K562 (cell line): ENCODE measurements around the gene HPD. TPM values are rescaled to one million over a fixed set of nuclear protein-coding genes. Genes with fewer than 3 reads are reported as not detected.

ENCODE experiments used
- CBX3 ChIP-seq, 2 experiments: IDR thresholded peaks; 1 replicate in 1 of 2; 2 replicates in 1 of 2; pipeline ENCODE4 v1.6.1; 2012; ENCODE audit warnings: inconsistent platforms in 2 of 2, low read length in 2 of 2, borderline replicate concordance in 1 of 2, control low read depth in 1 of 2
- CREM ChIP-seq: IDR thresholded peaks from 2 replicates; pipeline ENCODE4 v1.6.1; 2014; ENCODE audit warnings: antibody characterized with exemption, low read depth
- ETV6 ChIP-seq, 3 experiments: fragments of 150-350 bp in 1 of 3; sonication (generic) in 1 of 3; formaldehyde crosslinking in 1 of 3; IDR thresholded peaks; 2 replicates each; pipeline versions ENCODE4 v1.6.1 to v1.8.0; 2014 to 2022; ENCODE audit warnings: borderline replicate concordance in 2 of 3, low read depth in 2 of 3, antibody characterized with exemption in 1 of 3, low read length in 1 of 3, mild to moderate bottlenecking in 1 of 3, missing genetic modification reagents in 1 of 3
- FOXM1 ChIP-seq, 2 experiments: fragments of 450-650 bp in 1 of 2; sonication (generic) in 1 of 2; formaldehyde crosslinking in 1 of 2; IDR thresholded peaks; 2 replicates each; pipeline versions ENCODE4 v1.6.1 to v1.9.0; 2017 to 2022; ENCODE audit warnings: low read depth in 2 of 2, mild to moderate bottlenecking in 2 of 2, missing genetic modification reagents in 1 of 2, moderate library complexity in 1 of 2
- HLTF ChIP-seq: fragments of 450-650 bp; IDR thresholded peaks from 2 replicates; pipeline ENCODE4 v1.6.1; 2016
- MAFF ChIP-seq: IDR thresholded peaks from 2 replicates; pipeline ENCODE4 v1.6.1; 2012; ENCODE audit warnings: low read length, improper control_type of control experiment
- RBM22 ChIP-seq: fragments of 200-400 bp; formaldehyde crosslinking; IDR thresholded peaks from 2 replicates; pipeline ENCODE4 v1.6.1; 2018; ENCODE audit warnings: low read length, low read depth; ENCODE audit not compliant: poor library complexity, severe bottlenecking
- RFX7 ChIP-seq: fragments of 250-450 bp; sonication (Bioruptor Pico); IDR thresholded peaks from 2 replicates; pipeline ENCODE4 v1.5.1; 2021; ENCODE audit warnings: mild to moderate bottlenecking
- SMARCC2 ChIP-seq: fragments of 450-650 bp; IDR thresholded peaks from 2 replicates; pipeline ENCODE4 v1.6.1; 2017; ENCODE audit warnings: antibody characterized with exemption, moderate library complexity, mild to moderate bottlenecking, low read depth
- SRSF3 ChIP-seq: fragments of 200-400 bp; formaldehyde crosslinking; IDR thresholded peaks from 2 replicates; pipeline ENCODE4 v1.6.1; 2016; ENCODE audit warnings: mild to moderate bottlenecking, low read length, moderate library complexity; ENCODE audit not compliant: insufficient read depth
- TAF9B ChIP-seq: fragments of 450-650 bp; IDR thresholded peaks from 2 replicates; pipeline ENCODE4 v1.6.1; 2018; ENCODE audit warnings: mild to moderate bottlenecking; ENCODE audit not compliant: partially characterized antibody
- ZFP1 ChIP-seq: fragments of 450-650 bp; formaldehyde crosslinking; IDR thresholded peaks from 2 replicates; pipeline ENCODE4 v1.4.0; 2020; ENCODE audit warnings: mild to moderate bottlenecking, mixed read lengths
- ZNF197 ChIP-seq: fragments of 200-800 bp; sonication (Bioruptor generic); IDR thresholded peaks from 2 replicates; pipeline ENCODE4 v1.6.1; 2016; ENCODE audit warnings: low read depth, missing genetic modification characterization, missing compliant biosample characterization
- polyA plus RNA-seq, 8 experiments: library from polyadenylated mRNA; depleted of rRNA in 4 of 8; stranded (reverse) in 5 of 8; unstranded in 3 of 8; fragments of >200 nt; fragmentation: Nextera tagmentation in 2 of 8; fragmentation: Illumina TruSeq in 1 of 8; extraction: Ambion mirVana in 2 of 8; extraction: Trizol in 1 of 8; gene quantifications; 2 replicates each; pipeline versions ENCODE4 v1.2.1 to v1.2.3, GENCODE V29; 2011 to 2014; ENCODE audit warnings: inconsistent platforms in 1 of 8, missing spikeins in 1 of 8
- total RNA-seq, 7 experiments: library from RNA; depleted of rRNA in 6 of 7; stranded (reverse); fragments of >200 nt in 6 of 7; fragmentation: Illumina TruSeq in 2 of 7; extraction: Trizol in 2 of 7; gene quantifications; 2 replicates each; pipeline versions ENCODE4 v1.2.1 to v1.2.3, GENCODE V29; 2011 to 2021; ENCODE audit warnings: low replicate concordance in 1 of 7
- TF ChIP-seq, protein P1 (sequence below): fragments of 250-450 bp; sonication (Bioruptor Pico); IDR thresholded peaks from 2 replicates; pipeline ENCODE4 v1.4.0; 2020
- TF ChIP-seq, protein P2 (sequence below), 2 experiments: IDR thresholded peaks; 2 replicates each; pipeline ENCODE4 v1.6.1; 2011; ENCODE audit warnings: borderline replicate concordance in 1 of 2, control low read depth in 1 of 2, low read depth in 1 of 2, low read length in 1 of 2, mild to moderate bottlenecking in 1 of 2, mixed read lengths in 1 of 2, moderate library complexity in 1 of 2; ENCODE audit not compliant: insufficient read depth in 1 of 2, insufficient read length in 1 of 2, poor library complexity in 1 of 2, severe bottlenecking in 1 of 2; ENCODE audit errors: extremely low read depth in 1 of 2
- TF ChIP-seq, protein P3 (sequence below): sonication (generic); formaldehyde crosslinking; IDR thresholded peaks from 2 replicates; pipeline ENCODE4 v1.8.0; 2022; ENCODE audit warnings: mild to moderate bottlenecking, missing genetic modification reagents, borderline replicate concordance

Gene HPD
- total and polyA plus RNA-seq, 9 of the 15 experiments (the other 6 are each of a cell fraction or from before 2014, with no cell fraction given), result 0.06 to 0.29 (median 0.07) TPM; not detected in 4

DNA sequence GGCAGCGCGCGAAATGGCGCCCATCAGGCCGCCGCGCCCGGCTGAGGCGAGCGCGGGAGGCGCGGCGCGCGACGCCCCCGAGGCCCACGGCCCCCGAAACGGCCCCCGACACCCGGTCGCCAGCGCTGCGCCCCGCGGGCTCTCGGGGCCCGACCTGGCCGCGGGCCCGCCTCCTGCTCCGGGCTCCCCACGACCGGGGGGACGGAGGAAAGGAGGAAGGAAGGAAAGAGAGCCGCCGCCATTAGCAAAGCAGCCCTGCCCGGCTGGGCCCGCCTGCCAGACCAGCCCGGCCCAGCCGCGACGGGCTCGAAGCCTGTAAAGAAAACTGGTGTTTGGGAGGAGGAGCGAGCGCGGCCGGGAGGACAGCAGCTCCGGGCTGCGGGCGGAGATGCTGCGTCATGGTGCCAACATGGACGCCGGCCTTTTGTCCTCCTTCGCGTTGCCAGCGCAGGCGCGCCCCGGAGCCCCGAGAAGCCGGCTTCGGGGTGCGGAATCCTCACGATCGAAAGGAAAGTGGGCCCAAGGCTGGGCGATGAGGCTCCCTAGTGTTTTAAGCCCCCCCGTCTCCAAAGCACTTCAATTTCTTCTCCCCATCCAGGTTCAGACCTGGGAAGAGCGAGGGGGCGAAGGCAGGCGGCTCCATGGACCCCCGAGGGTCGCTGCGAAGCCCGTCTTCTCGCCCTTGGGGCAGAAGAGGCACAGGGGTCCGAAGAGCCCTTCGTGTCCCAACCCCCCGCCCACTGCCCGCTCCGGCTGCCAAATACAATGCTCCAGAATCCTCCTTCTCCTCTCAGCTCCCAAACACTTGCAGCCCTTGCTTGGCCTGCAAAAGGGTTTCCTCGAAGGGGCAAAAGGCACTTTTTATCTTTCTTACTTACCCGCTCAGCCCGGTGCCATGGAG is 57.7 kb downstream of the HPD start (continued):
- TF ChIP-seq, protein P1, sequence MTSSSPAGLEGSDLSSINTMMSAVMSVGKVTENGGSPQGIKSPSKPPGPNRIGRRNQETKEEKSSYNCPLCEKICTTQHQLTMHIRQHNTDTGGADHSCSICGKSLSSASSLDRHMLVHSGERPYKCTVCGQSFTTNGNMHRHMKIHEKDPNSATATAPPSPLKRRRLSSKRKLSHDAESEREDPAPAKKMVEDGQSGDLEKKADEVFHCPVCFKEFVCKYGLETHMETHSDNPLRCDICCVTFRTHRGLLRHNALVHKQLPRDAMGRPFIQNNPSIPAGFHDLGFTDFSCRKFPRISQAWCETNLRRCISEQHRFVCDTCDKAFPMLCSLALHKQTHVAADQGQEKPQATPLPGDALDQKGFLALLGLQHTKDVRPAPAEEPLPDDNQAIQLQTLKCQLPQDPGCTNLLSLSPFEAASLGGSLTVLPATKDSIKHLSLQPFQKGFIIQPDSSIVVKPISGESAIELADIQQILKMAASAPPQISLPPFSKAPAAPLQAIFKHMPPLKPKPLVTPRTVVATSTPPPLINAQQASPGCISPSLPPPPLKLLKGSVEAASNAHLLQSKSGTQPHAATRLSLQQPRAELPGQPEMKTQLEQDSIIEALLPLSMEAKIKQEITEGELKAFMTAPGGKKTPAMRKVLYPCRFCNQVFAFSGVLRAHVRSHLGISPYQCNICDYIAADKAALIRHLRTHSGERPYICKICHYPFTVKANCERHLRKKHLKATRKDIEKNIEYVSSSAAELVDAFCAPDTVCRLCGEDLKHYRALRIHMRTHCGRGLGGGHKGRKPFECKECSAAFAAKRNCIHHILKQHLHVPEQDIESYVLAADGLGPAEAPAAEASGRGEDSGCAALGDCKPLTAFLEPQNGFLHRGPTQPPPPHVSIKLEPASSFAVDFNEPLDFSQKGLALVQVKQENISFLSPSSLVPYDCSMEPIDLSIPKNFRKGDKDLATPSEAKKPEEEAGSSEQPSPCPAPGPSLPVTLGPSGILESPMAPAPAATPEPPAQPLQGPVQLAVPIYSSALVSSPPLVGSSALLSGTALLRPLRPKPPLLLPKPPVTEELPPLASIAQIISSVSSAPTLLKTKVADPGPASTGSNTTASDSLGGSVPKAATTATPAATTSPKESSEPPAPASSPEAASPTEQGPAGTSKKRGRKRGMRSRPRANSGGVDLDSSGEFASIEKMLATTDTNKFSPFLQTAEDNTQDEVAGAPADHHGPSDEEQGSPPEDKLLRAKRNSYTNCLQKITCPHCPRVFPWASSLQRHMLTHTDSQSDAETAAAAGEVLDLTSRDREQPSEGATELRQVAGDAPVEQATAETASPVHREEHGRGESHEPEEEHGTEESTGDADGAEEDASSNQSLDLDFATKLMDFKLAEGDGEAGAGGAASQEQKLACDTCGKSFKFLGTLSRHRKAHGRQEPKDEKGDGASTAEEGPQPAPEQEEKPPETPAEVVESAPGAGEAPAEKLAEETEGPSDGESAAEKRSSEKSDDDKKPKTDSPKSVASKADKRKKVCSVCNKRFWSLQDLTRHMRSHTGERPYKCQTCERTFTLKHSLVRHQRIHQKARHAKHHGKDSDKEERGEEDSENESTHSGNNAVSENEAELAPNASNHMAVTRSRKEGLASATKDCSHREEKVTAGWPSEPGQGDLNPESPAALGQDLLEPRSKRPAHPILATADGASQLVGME (CRISPR knock-in tag), result 0 out of 2 replicates have a peak, but pooled peaks have one; percentile 80
- TF ChIP-seq RBM22, result peak; percentile 90
- TF ChIP-seq, protein P2, sequence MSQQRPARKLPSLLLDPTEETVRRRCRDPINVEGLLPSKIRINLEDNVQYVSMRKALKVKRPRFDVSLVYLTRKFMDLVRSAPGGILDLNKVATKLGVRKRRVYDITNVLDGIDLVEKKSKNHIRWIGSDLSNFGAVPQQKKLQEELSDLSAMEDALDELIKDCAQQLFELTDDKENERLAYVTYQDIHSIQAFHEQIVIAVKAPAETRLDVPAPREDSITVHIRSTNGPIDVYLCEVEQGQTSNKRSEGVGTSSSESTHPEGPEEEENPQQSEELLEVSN (IDR thresholded peaks at IDR 0.05; ENCODE audit: borderline replicate concordance in 1 of 2, extremely low read depth in 1 of 2, insufficient read depth in 1 of 2, insufficient read length in 1 of 2, low read depth in 1 of 2, low read length in 1 of 2, poor library complexity in 1 of 2, severe bottlenecking in 1 of 2), result peak in 1 of 2 experiments; percentile 83
- no peak for TF ChIP-seq CBX3 (IDR thresholded peaks at IDR 0.05; ENCODE audit: borderline replicate concordance in 1 of 2, low read length in 2 of 2)
- TF ChIP-seq MAFF, result peak; percentile 59; the same call in 1 of the 2 replicates
- TF ChIP-seq SMARCC2, result no peak
- no peak for TF ChIP-seq ETV6 (IDR thresholded peaks at IDR 0.05; ENCODE audit: borderline replicate concordance in 1 of 2, low read depth in 2 of 2, low read length in 1 of 2)
- no peak for TF ChIP-seq ETV6 (CRISPR knock-in tag; IDR thresholded peaks at IDR 0.05; ENCODE audit: borderline replicate concordance)
- peak; percentile 76 for TF ChIP-seq TAF9B
- no peak for TF ChIP-seq RFX7 (CRISPR knock-in tag)
- TF ChIP-seq, protein P3, sequence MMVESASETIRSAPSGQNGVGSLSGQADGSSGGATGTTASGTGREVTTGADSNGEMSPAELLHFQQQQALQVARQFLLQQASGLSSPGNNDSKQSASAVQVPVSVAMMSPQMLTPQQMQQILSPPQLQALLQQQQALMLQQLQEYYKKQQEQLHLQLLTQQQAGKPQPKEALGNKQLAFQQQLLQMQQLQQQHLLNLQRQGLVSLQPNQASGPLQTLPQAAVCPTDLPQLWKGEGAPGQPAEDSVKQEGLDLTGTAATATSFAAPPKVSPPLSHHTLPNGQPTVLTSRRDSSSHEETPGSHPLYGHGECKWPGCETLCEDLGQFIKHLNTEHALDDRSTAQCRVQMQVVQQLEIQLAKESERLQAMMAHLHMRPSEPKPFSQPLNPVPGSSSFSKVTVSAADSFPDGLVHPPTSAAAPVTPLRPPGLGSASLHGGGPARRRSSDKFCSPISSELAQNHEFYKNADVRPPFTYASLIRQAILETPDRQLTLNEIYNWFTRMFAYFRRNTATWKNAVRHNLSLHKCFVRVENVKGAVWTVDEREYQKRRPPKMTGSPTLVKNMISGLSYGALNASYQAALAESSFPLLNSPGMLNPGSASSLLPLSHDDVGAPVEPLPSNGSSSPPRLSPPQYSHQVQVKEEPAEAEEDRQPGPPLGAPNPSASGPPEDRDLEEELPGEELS, result no peak
- TF ChIP-seq SRSF3, result no peak; the same call in 1 of the 2 replicates
- 0 out of 2 replicates have a peak, but pooled peaks have one; percentile 48 for TF ChIP-seq ZNF197 (CRISPR knock-in tag)
- TF ChIP-seq FOXM1 (IDR thresholded peaks at IDR 0.05; ENCODE audit: low read depth), result no peak
- TF ChIP-seq FOXM1 (CRISPR knock-in tag; IDR thresholded peaks at IDR 0.05; ENCODE audit: low read depth), result no peak
- no peak for TF ChIP-seq HLTF
- TF ChIP-seq CREM, result peak; percentile 53
- TF ChIP-seq ZFP1 (CRISPR knock-in tag), result no peak
